GM23248 (cell line): ENCODE results near the gene GTPBP1.

ENCODE experiments used
- EZH2 ChIP-seq: fragments of 200-600 bp; sonication (generic); IDR thresholded peaks from 2 replicates; pipeline ENCODE4 v1.6.1; 2018; ENCODE audit warnings: antibody characterized with exemption, mild to moderate bottlenecking; ENCODE audit not compliant: insufficient read depth, poor library complexity, severe bottlenecking
- EZH2phosphoT487 ChIP-seq: fragments of 200-600 bp; sonication (generic); IDR thresholded peaks from 2 replicates; pipeline ENCODE4 v1.6.1; 2018; ENCODE audit warnings: antibody characterized with exemption, moderate library complexity, mild to moderate bottlenecking, low read depth; ENCODE audit not compliant: insufficient read depth

DNA sequence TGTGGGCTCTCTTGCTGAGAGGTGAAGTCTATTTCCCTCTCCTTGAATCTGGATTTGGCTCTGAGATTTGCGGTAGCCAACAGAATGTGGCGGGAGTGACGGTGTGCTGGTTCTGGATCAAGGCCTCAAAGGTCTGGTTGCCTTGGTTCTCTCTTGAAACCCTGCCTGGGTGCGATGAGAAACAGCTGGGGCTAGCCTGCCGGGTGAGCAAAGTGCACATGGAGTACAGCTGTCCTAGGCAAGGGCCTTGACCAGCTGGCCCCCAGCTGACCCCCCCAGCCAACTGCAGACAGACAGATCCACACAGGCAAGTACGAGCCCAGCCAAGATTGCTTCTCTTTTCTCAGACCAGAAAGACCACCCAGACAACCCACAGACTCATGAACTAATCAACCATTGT lies 39.2 kb downstream of the GTPBP1 start:
- no peak for TF ChIP-seq EZH2phosphoT487
- TF ChIP-seq EZH2: no peak
